H9 (cell line): Measurements from ENCODE around the gene ZYG11A. TPM values are rescaled to one million over a fixed set of nuclear protein-coding genes. Genes with fewer than 3 reads are reported as not detected.

Source experiments
- DNase-seq: peaks from one replicate; pipeline ENCODE4 v3.0.0-alpha.2; 2017
- H2AFZ ChIP-seq: one replicate; pipeline ENCODE4 v1.6.1; 2013; ENCODE audit warnings: mild to moderate bottlenecking, low read length, control low read depth, moderate library complexity
- H2AK5ac ChIP-seq: 2 replicates; pipeline ENCODE4 v1.6.1; 2013; ENCODE audit warnings: low read length, control low read depth, mixed read lengths; ENCODE audit not compliant: insufficient read length
- H2BK120ac ChIP-seq: one replicate; pipeline ENCODE4 v1.6.1; 2013; ENCODE audit warnings: low read depth, mild to moderate bottlenecking, low read length, control low read depth, inconsistent platforms; ENCODE audit not compliant: poor library complexity, severe bottlenecking
- H2BK12ac ChIP-seq: 2 replicates; pipeline ENCODE4 v1.6.1; 2013; ENCODE audit warnings: low read length, control low read depth, mixed read lengths, low read depth; ENCODE audit not compliant: insufficient read length
- H2BK15ac ChIP-seq: 2 replicates; pipeline ENCODE4 v1.6.1; 2013; ENCODE audit warnings: low read depth, low read length, control low read depth
- H2BK20ac ChIP-seq: one replicate; pipeline ENCODE4 v1.6.1; 2013; ENCODE audit warnings: low read depth, mild to moderate bottlenecking, low read length, control low read depth, inconsistent platforms; ENCODE audit not compliant: poor library complexity, severe bottlenecking
- H2BK5ac ChIP-seq: 2 replicates; pipeline ENCODE4 v1.6.1; 2013; ENCODE audit warnings: low read length, control low read depth, mixed read lengths; ENCODE audit not compliant: insufficient read length
- H3K14ac ChIP-seq: 2 replicates; pipeline ENCODE4 v1.6.1; 2013; ENCODE audit warnings: low read length, control low read depth; ENCODE audit not compliant: insufficient read depth
- H3K18ac ChIP-seq: 2 replicates; pipeline ENCODE4 v1.6.1; 2013; ENCODE audit warnings: low read depth, mild to moderate bottlenecking, mixed read lengths, low read length, control low read depth; ENCODE audit not compliant: insufficient read length
- H3K23ac ChIP-seq: 2 replicates; pipeline ENCODE4 v1.6.1; 2013; ENCODE audit warnings: low read length, control low read depth, mixed read lengths, low read depth; ENCODE audit not compliant: insufficient read length
- H3K23me2 ChIP-seq: 2 replicates; pipeline ENCODE4 v1.6.1; 2013; ENCODE audit warnings: low read depth, mild to moderate bottlenecking, mixed read lengths, low read length, control low read depth; ENCODE audit not compliant: insufficient read length, poor library complexity, severe bottlenecking
- H3K27ac ChIP-seq: 2 replicates; pipeline ENCODE4 v1.5.1; 2013; ENCODE audit warnings: low read length, control low read depth, mixed read lengths, low read depth; ENCODE audit not compliant: insufficient read length
- H3K27me3 ChIP-seq: 2 replicates; pipeline ENCODE4 v1.6.1; 2013; ENCODE audit warnings: low read length, control low read depth, inconsistent platforms; ENCODE audit not compliant: insufficient read depth
- H3K4ac ChIP-seq: 2 replicates; pipeline ENCODE4 v1.6.1; 2013; ENCODE audit warnings: low read depth, mild to moderate bottlenecking, control low read depth, inconsistent platforms, low read length, moderate library complexity
- H3K4me1 ChIP-seq: 2 replicates; pipeline ENCODE4 v1.6.1; 2013; ENCODE audit warnings: low read length, control low read depth, inconsistent platforms; ENCODE audit not compliant: insufficient read depth
- H3K4me2 ChIP-seq: 2 replicates; pipeline ENCODE4 v1.6.1; 2013; ENCODE audit warnings: low read length, control low read depth, mixed read lengths; ENCODE audit not compliant: insufficient read length, insufficient read depth
- H3K56ac ChIP-seq: 2 replicates; pipeline ENCODE4 v1.6.1; 2013; ENCODE audit warnings: low read depth, mild to moderate bottlenecking, mixed read lengths, low read length, control low read depth; ENCODE audit not compliant: insufficient read length
- H3K79me1 ChIP-seq: 2 replicates; pipeline ENCODE4 v1.6.1; 2013; ENCODE audit warnings: low read depth, mild to moderate bottlenecking, moderate library complexity, low read length, control low read depth, inconsistent platforms; ENCODE audit not compliant: insufficient read depth, poor library complexity, severe bottlenecking
- H3K79me2 ChIP-seq: 2 replicates; pipeline ENCODE4 v1.6.1; 2013; ENCODE audit warnings: low read length, control low read depth, inconsistent platforms; ENCODE audit not compliant: insufficient read depth
- H3K9ac ChIP-seq: 2 replicates; pipeline ENCODE4 v1.6.1; 2013; ENCODE audit warnings: low read length, control low read depth, mixed read lengths; ENCODE audit not compliant: insufficient read length; ENCODE audit errors: extremely low read depth
- H3K9me3 ChIP-seq: one replicate; pipeline ENCODE4 v1.6.1; 2013; ENCODE audit warnings: low read depth, low read length, inconsistent platforms; ENCODE audit not compliant: control insufficient read depth
- H3T11ph ChIP-seq: one replicate; pipeline ENCODE4 v1.6.1; 2013; ENCODE audit warnings: mild to moderate bottlenecking, low read length, control low read depth, inconsistent platforms
- H4K20me1 ChIP-seq: one replicate; pipeline ENCODE4 v1.6.1; 2013; ENCODE audit not compliant: control insufficient read depth, insufficient read length, insufficient read depth
- H4K5ac ChIP-seq: 2 replicates; pipeline ENCODE4 v1.6.1; 2013; ENCODE audit warnings: low read depth, mild to moderate bottlenecking, mixed read lengths, low read length, control low read depth; ENCODE audit not compliant: insufficient read length
- H4K8ac ChIP-seq: replicated peaks from 2 replicates; pipeline ENCODE4 v1.6.1; 2013; ENCODE audit warnings: low read length, control low read depth, mixed read lengths, low read depth; ENCODE audit not compliant: insufficient read length
- H4K91ac ChIP-seq: 2 replicates; pipeline ENCODE4 v1.6.1; 2013; ENCODE audit warnings: low read depth, mild to moderate bottlenecking, moderate library complexity, mixed read lengths, low read length, control low read depth; ENCODE audit not compliant: insufficient read length
- H3K27ac Mint-ChIP-seq, 3 experiments: 2 replicates in 2 of 3; 3 replicates in 1 of 3; pipeline ENCODE4 v1.8.0; 2020 to 2021; ENCODE audit warnings: mixed read lengths in 3 of 3, mild to moderate bottlenecking in 1 of 3, moderate library complexity in 1 of 3
- H3K27me3 Mint-ChIP-seq: 2 replicates; pipeline ENCODE4 v1.8.0; 2021; ENCODE audit warnings: low read depth, mild to moderate bottlenecking, moderate library complexity, mixed read lengths
- H3K36me3 Mint-ChIP-seq, 3 experiments: 2 replicates in 2 of 3; 3 replicates in 1 of 3; pipeline ENCODE4 v1.8.0; 2020 to 2021; ENCODE audit warnings: low read depth in 3 of 3, mixed read lengths in 3 of 3; ENCODE audit not compliant: insufficient read depth in 1 of 3
- H3K4me1 Mint-ChIP-seq, 2 experiments: 2 replicates each; pipeline ENCODE4 v1.8.0; 2020; ENCODE audit warnings: mixed read lengths in 2 of 2
- H3K4me3 Mint-ChIP-seq, 2 experiments: 2 replicates in 1 of 2; 3 replicates in 1 of 2; pipeline ENCODE4 v1.8.0; 2020 to 2021; ENCODE audit warnings: mild to moderate bottlenecking in 2 of 2, mixed read lengths in 2 of 2, moderate library complexity in 1 of 2
- H3K9me3 Mint-ChIP-seq, 2 experiments: 2 replicates in 1 of 2; 3 replicates in 1 of 2; pipeline ENCODE4 v1.8.0; 2020; ENCODE audit warnings: mild to moderate bottlenecking in 2 of 2, mixed read lengths in 2 of 2, moderate library complexity in 1 of 2
- CTCF ChIP-seq: fragments of 200-600 bp; sonication (generic); conservative IDR thresholded peaks from 3 replicates; pipeline ENCODE4 v1.8.0; 2021; ENCODE audit warnings: antibody characterized with exemption, mild to moderate bottlenecking
- WGBS: extraction: QIAGEN DNeasy Blood & Tissue Kit; methylation state at CpG from one replicate; pipeline ENCODE4 v1.1.7; 2013; ENCODE audit warnings: missing lambda C conversion rate, low lambda C conversion rate, mixed read lengths; ENCODE audit not compliant: insufficient read length; ENCODE audit errors: extremely low coverage; 5-methylcytosine and 5-hydroxymethylcytosine counted together
- total RNA-seq: library from RNA; stranded (reverse); gene quantifications from 2 replicates; pipeline ENCODE4 v1.2.1, GENCODE V29; 2021

Gene ZYG11A
- total RNA-seq, 1 experiment from 2014 or later = 2.1 TPM

GRCh38 chr1:52877554-52877953 is 35.0 kb downstream of the ZYG11A start:
- H3K56ac ChIP-seq = no peak overlapping the region
- no peak overlapping the region for H2BK20ac ChIP-seq
- H3K4me3 Mint-ChIP-seq = no peak overlapping the region
- H4K5ac ChIP-seq = no peak overlapping the region
- H3K4me1 Mint-ChIP-seq = peaks cover 2 to 3% of the 10 kb centered on the region in 2 experiments
- no peaks in the 10 kb centered on the region for H3K23me2 ChIP-seq
- H3K9ac ChIP-seq = no peak overlapping the region
- H2BK12ac ChIP-seq = no peak overlapping the region
- H3K18ac ChIP-seq = no peak overlapping the region
- no peak for TF ChIP-seq CTCF
- no peaks in the 10 kb centered on the region for H3K79me1 ChIP-seq
- no peak overlapping the region for H3K27ac ChIP-seq
- H3K36me3 Mint-ChIP-seq = no peaks in the 10 kb centered on the region; a peak in 4 of 7 replicates
- no peak overlapping the region for H4K8ac ChIP-seq
- H3K4ac ChIP-seq = no peak overlapping the region
- H3K9me3 ChIP-seq = no peaks in the 10 kb centered on the region
- H3K4me2 ChIP-seq = no peak overlapping the region
- WGBS = no CpG with 5 or more reads among the region's 3 CpGs
- H4K91ac ChIP-seq = no peak overlapping the region
- H2BK120ac ChIP-seq = no peak overlapping the region
- H3T11ph ChIP-seq = no peak overlapping the region
- H3K14ac ChIP-seq = no peak overlapping the region
- no peak overlapping the region for H2AK5ac ChIP-seq
- no peak overlapping the region for H3K27ac Mint-ChIP-seq
- no peaks in the 10 kb centered on the region; a peak in 1 of 5 replicates for H3K9me3 Mint-ChIP-seq
- H3K27me3 Mint-ChIP-seq = no peaks in the 10 kb centered on the region
- H4K20me1 ChIP-seq = no peaks in the 10 kb centered on the region
- H2AFZ ChIP-seq = no peak overlapping the region
- H2BK15ac ChIP-seq = no peak overlapping the region
- H3K79me2 ChIP-seq = no peaks in the 10 kb centered on the region
- no peak overlapping the region for H2BK5ac ChIP-seq
- no peaks in the 10 kb centered on the region for H3K27me3 ChIP-seq
- no peak for DNase-seq
- H3K23ac ChIP-seq = no peak overlapping the region
- H3K4me1 ChIP-seq = peaks cover 3% of the 10 kb centered on the region; the same call in 1 of the 2 replicates
